ENCODE measurements around the gene PHKB.

GRCh38 chr16:47721006-47721637 is 260.0 kb downstream of the PHKB start:
- no peak for TF ChIP-seq CTCF (conservative IDR thresholded peaks at IDR 0.05 in 1 of 2, IDR thresholded peaks at IDR 0.05 in 1 of 2; ENCODE audit: low read depth in 1 of 2, low read length in 2 of 2)
- no peak for TF ChIP-seq EZH2 (IDR thresholded peaks at IDR 0.05; ENCODE audit: low read length, missing control alignments)
